Esophagus muscularis mucosa (tissue), 4 donors: ENCODE data around the gene ZNF526. TPM values are rescaled to one million over a fixed set of nuclear protein-coding genes. Genes with fewer than 3 reads are reported as not detected.

Experiments
- DNase-seq: peaks from one replicate; pipeline ENCODE4 v3.0.0-alpha.2; 2017; ENCODE audit errors: extremely low spot score
- H3K27ac ChIP-seq, 4 donors: fragments of 200-600 bp; sonication (generic); replicated peaks in 1 of 4; 1 replicate in 3 of 4; 2 replicates in 1 of 4; pipeline ENCODE4 v1.5.1; 2016 to 2019; ENCODE audit warnings: mild to moderate bottlenecking in 1 of 4
- H3K27me3 ChIP-seq, 4 donors: fragments of 200-600 bp; sonication (generic); one replicate each; pipeline versions ENCODE4 v1.5.1 to v1.6.0; 2016 to 2019
- H3K36me3 ChIP-seq, 4 donors: fragments of 200-600 bp; sonication (generic); one replicate each; pipeline ENCODE4 v1.5.1; 2016 to 2019
- H3K4me1 ChIP-seq, 4 donors: fragments of 200-600 bp; sonication (generic); one replicate each; pipeline ENCODE4 v1.5.1; 2016 to 2019
- H3K4me3 ChIP-seq, 4 donors: fragments of 200-600 bp; sonication (generic); 1 replicate in 2 of 4; 2 replicates in 2 of 4; pipeline ENCODE4 v1.5.1; 2016 to 2019; ENCODE audit warnings: mild to moderate bottlenecking in 4 of 4, moderate library complexity in 1 of 4
- H3K9me3 ChIP-seq, 4 donors: fragments of 200-600 bp; sonication (generic); 1 replicate in 3 of 4; 2 replicates in 1 of 4; pipeline ENCODE4 v1.5.1; 2016 to 2019
- CTCF ChIP-seq, 3 experiments: fragments of 200-600 bp in 2 of 3; fragments of 450-650 bp in 1 of 3; sonication (generic) in 2 of 3; IDR thresholded peaks; one replicate each; pipeline ENCODE4 v1.5.1; 2017 to 2019; ENCODE audit warnings: antibody characterized with exemption in 3 of 3, mild to moderate bottlenecking in 2 of 3, moderate library complexity in 1 of 3
- EP300 ChIP-seq: sonication (generic); formaldehyde crosslinking; IDR thresholded peaks from one replicate; pipeline ENCODE4 v1.6.1; 2017; ENCODE audit warnings: antibody characterized with exemption
- POLR2A ChIP-seq: fragments of 450-650 bp; IDR thresholded peaks from one replicate; pipeline ENCODE4 v1.6.1; 2017; ENCODE audit warnings: antibody characterized with exemption, moderate library complexity, mild to moderate bottlenecking, low read depth
- POLR2AphosphoS5 ChIP-seq, 2 donors: sonication (generic); formaldehyde crosslinking; IDR thresholded peaks; one replicate each; pipeline ENCODE4 v1.6.1; 2017; ENCODE audit warnings: antibody characterized with exemption in 2 of 2
- WGBS: methylation state at CpG from one replicate; pipeline ENCODE4 v1.1.5; 2018; 5-methylcytosine and 5-hydroxymethylcytosine counted together
- intact Hi-C: fragments of 100-400 bp; cut with DNase I; formaldehyde crosslinking; loops from one replicate; pipeline ENCODE4 v1.15.1; 2023
- total RNA-seq, 4 donors: library from RNA; depleted of rRNA; stranded (reverse); fragments of >200 nt; gene quantifications; one replicate each; pipeline versions ENCODE4 v1.1.0 to v1.2.1, GENCODE V29; 2016

ZNF526 gene
- total RNA-seq, 4 donors from 2014 or later = 4.3 to 8.6 (median 7.1) TPM

DNA sequence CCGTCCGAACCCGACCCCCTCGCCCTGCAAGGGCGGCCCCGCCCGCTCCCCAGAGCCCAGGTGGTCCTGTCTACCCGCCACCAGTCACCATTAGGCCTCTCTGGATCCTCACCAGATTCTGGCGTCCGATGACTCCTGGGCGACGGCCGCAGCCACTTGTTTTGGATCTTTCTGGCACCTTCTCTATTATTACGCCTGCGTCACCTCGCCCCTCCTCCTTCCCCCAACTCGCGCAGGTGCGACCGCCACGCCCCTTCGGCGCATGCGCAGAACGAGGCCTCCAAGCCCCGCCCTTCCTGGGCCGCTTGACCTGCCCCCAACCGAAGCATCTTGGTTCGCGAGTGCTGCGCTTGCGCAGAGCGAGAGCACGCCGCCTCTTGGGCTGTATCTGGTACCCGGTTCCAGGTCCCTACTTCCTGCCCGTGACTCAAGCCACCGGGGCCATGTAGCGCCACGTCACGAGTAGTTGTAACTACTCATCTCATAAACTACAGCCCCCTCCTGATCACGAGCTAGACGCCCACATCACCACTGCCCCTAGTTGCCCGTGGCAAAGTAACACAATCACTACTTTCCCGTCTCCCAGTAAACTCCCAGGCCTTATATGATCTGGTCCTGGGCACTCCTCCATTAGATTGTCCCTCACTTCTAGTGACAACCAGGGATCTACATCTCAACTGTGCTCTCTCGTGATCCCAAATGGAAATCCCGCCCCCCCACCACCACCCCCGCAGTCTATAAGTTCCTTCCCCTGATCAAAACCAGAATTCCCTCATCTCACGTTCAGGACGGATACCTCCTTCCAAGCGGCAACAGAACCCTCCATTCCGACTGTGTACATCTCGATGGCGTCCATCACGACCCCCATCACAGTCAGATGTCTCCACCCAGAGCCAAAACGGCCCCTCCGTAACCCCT lies 2.3 kb upstream of the ZNF526 start, which contains the start of gene DEDD2:
Gene DEDD2, minus strand, starts transcription at position 158 of the 918 bp plus-strand sequence. CDS start 670 bp downstream, outside the sequence.
- H3K27ac ChIP-seq = peak within 1 kb of the TSS; percentile 85 to 93 (median 88)
- no peaks in the 10 kb centered on the region for H3K27me3 ChIP-seq
- 28% methylated on average over 32 of the region's 57 CpGs for WGBS
- H3K9me3 ChIP-seq = no peaks in the 10 kb centered on the region
- peak; percentile 99 for DNase-seq
- intact Hi-C loops = no loop called here
- peaks cover 33 to 76% (median 60%) of the 10 kb centered on the region in 4 donors for H3K4me1 ChIP-seq
- TF ChIP-seq POLR2A (peak; percentile 18), POLR2AphosphoS5 (IDR thresholded peaks at IDR 0.05) (peak; percentile 89 to 100), CTCF (IDR thresholded peaks at IDR 0.05) (peak in 1 of 3 experiments; percentile 39), EP300 (no peak)
- H3K4me3 ChIP-seq = peak within 1 kb of the TSS; percentile 69 to 94 (median 86)
- peaks cover 0 to 28% (median 19%) of the 10 kb centered on the region in 4 donors for H3K36me3 ChIP-seq

DNA sequence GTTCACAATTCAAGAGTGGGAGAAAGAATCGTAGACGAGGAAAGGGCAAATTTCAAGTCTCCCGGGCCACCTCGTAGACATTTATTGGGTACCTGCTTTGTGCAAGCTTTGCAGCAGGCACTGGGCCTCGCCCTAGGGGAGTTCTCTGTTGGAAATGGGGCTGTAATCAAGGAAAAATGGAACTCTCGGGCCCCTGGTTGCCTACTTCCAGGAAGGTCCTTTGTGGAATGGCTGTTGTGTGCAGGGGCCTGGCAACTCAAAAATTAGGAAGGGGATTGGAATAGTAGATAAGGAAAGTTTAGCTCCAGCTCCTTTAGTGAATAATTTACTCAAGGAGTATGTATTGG lies 612 bp downstream of the ZNF526 start:
- WGBS = 1% methylated on average over 6 of the region's 6 CpGs
- Histone ChIP-seq H3K36me3 (peaks cover 15 to 21% (median 18%) of the 10 kb centered on the region in 4 donors), H3K27ac (peak overlapping the region; percentile 85 to 93 (median 88)), H3K9me3 (no peaks in the 10 kb centered on the region), H3K27me3 (no peaks in the 10 kb centered on the region), H3K4me3 (peak overlapping the region; percentile 66 to 84 (median 76)), H3K4me1 (peaks cover 33 to 58% (median 53%) of the 10 kb centered on the region in 4 donors)
- no peak for DNase-seq
- intact Hi-C loops = no loop called here
- no peak for TF ChIP-seq POLR2AphosphoS5 (IDR thresholded peaks at IDR 0.05)
- TF ChIP-seq CTCF (IDR thresholded peaks at IDR 0.05) = no peak
- TF ChIP-seq EP300 = no peak
- TF ChIP-seq POLR2A = no peak

DNA sequence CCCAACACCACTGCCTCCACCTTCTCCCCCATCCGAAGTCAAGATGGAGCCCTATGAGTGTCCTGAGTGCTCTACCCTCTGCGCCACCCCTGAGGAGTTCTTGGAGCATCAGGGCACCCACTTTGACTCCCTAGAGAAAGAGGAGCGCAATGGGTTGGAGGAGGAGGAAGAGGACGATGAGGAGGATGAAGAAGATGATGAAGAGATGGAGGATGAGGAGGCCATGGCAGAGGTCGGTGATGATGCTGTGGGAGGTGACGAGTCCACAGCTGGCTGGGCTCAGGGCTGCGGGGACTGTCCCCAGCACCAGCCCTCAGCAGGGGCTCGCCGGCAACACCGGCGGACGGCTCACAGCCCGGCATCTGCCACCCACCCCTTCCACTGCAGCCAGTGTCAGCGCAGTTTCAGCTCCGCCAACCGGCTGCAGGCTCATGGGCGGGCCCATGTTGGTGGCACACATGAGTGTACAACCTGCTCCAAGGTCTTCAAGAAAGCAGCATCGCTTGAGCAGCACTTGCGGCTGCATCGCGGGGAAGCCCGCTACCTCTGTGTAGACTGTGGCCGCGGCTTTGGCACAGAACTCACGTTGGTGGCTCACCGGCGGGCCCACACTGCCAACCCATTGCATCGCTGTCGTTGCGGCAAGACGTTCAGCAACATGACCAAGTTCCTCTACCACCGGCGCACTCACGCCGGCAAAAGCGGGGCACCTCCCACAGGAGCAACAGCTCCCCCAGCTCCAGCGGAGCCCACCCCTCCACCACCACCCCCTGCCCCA lies 5.0 kb downstream of the ZNF526 start:
- Histone ChIP-seq H3K4me3 (no peak overlapping the region), H3K27ac (no peak overlapping the region), H3K4me1 (peaks cover 11 to 31% (median 26%) of the 10 kb centered on the region in 4 donors), H3K27me3 (no peaks in the 10 kb centered on the region), H3K36me3 (peaks cover 37 to 65% (median 61%) of the 10 kb centered on the region in 4 donors), H3K9me3 (no peaks in the 10 kb centered on the region)
- no peak for TF ChIP-seq CTCF (IDR thresholded peaks at IDR 0.05)
- TF ChIP-seq EP300 = no peak
- no peak for TF ChIP-seq POLR2AphosphoS5 (IDR thresholded peaks at IDR 0.05)
- TF ChIP-seq POLR2A = no peak
- intact Hi-C loops = no loop called here
- DNase-seq = no peak
- 93% methylated on average over 31 of the region's 37 CpGs for WGBS

- Histone ChIP-seq H3K4me1 (peaks cover 9 to 34% (median 29%) of the 10 kb centered on the region in 4 donors), H3K27ac (no peak overlapping the region), H3K9me3 (no peaks in the 10 kb centered on the region), H3K27me3 (no peaks in the 10 kb centered on the region), H3K36me3 (peaks cover 42 to 72% (median 68%) of the 10 kb centered on the region in 4 donors), H3K4me3 (no peak overlapping the region)
- no peak for TF ChIP-seq POLR2AphosphoS5 (IDR thresholded peaks at IDR 0.05)
- intact Hi-C loops = no loop called here
- WGBS = 98% methylated on average over 24 of the region's 33 CpGs
- DNase-seq = no peak
Measured at GRCh38 chr19:42225718-42226292, 5.7 kb downstream of the ZNF526 start.
